ENCODE results near the gene ST3GAL4. TPM values are rescaled to one million over a fixed set of nuclear protein-coding genes. Genes with fewer than 3 reads are reported as not detected.

Gene ST3GAL4
- total RNA-seq, 1 experiment from 2014 or later, result 5.8 TPM

GRCh38 chr11:126431401-126432064 lies 76.0 kb downstream of the ST3GAL4 start:
- H2AFZ ChIP-seq (ENCODE audit: low read length), result no peak overlapping the region
- H3K9ac ChIP-seq (ENCODE audit: low read length), result no peak overlapping the region
- DNase-seq, result no peak
- no peak overlapping the region for H3K27ac ChIP-seq (ENCODE audit: low read length)
- peaks cover 7% of the 10 kb centered on the region for H3K4me1 ChIP-seq (ENCODE audit: low read length)
- H4K20me1 ChIP-seq (ENCODE audit: insufficient read depth, low read depth, low read length), result no peaks in the 10 kb centered on the region
- no peaks in the 10 kb centered on the region for H3K27me3 ChIP-seq (ENCODE audit: low read length)
- H3K9me3 ChIP-seq (ENCODE audit: low read length), result no peaks in the 10 kb centered on the region
- H3K36me3 ChIP-seq (ENCODE audit: insufficient read depth, low read length), result no peaks in the 10 kb centered on the region
- no peak overlapping the region for H3K4me2 ChIP-seq (ENCODE audit: low read depth, low read length, poor library complexity, severe bottlenecking)
- H3K4me3 ChIP-seq (ENCODE audit: low read length), result no peak overlapping the region
- no peaks in the 10 kb centered on the region for H3K79me2 ChIP-seq (ENCODE audit: low read length)
- no peaks in the 10 kb centered on the region for H3K9me2 ChIP-seq (replicated peaks; ENCODE audit: insufficient read depth, low read length)

- no peaks in the 10 kb centered on the region for H4K20me1 ChIP-seq (ENCODE audit: insufficient read depth, low read depth, low read length)
- H3K4me2 ChIP-seq (ENCODE audit: low read depth, low read length, poor library complexity, severe bottlenecking), result no peak overlapping the region
- H2AFZ ChIP-seq (ENCODE audit: low read length), result no peak overlapping the region
- no peaks in the 10 kb centered on the region for H3K9me3 ChIP-seq (ENCODE audit: low read length)
- H3K79me2 ChIP-seq (ENCODE audit: low read length), result no peaks in the 10 kb centered on the region
- no peak overlapping the region for H3K4me3 ChIP-seq (ENCODE audit: low read length)
- H3K4me1 ChIP-seq (ENCODE audit: low read length), result peaks cover 4% of the 10 kb centered on the region
- no peak for DNase-seq
- H3K36me3 ChIP-seq (ENCODE audit: insufficient read depth, low read length), result no peaks in the 10 kb centered on the region
- H3K27me3 ChIP-seq (ENCODE audit: low read length), result no peaks in the 10 kb centered on the region
- no peak overlapping the region for H3K27ac ChIP-seq (ENCODE audit: low read length)
- no peaks in the 10 kb centered on the region for H3K9me2 ChIP-seq (replicated peaks; ENCODE audit: insufficient read depth, low read length)
- no peak overlapping the region for H3K9ac ChIP-seq (ENCODE audit: low read length)
Measured at GRCh38 chr11:126432065-126432461, 76.6 kb downstream of the ST3GAL4 start.

GRCh38 chr11:126432525-126432924 lies 77.0 kb downstream of the ST3GAL4 start:
- Histone ChIP-seq H3K9me3 (ENCODE audit: low read length) (no peaks in the 10 kb centered on the region), H4K20me1 (ENCODE audit: insufficient read depth, low read depth, low read length) (no peaks in the 10 kb centered on the region), H3K36me3 (ENCODE audit: insufficient read depth, low read length) (no peaks in the 10 kb centered on the region), H2AFZ (ENCODE audit: low read length) (no peak overlapping the region), H3K4me1 (ENCODE audit: low read length) (no peaks in the 10 kb centered on the region), H3K4me2 (ENCODE audit: low read depth, low read length, poor library complexity, severe bottlenecking) (no peak overlapping the region), H3K79me2 (ENCODE audit: low read length) (no peaks in the 10 kb centered on the region), H3K9ac (ENCODE audit: low read length) (no peak overlapping the region), H3K27me3 (ENCODE audit: low read length) (no peaks in the 10 kb centered on the region), H3K4me3 (ENCODE audit: low read length) (no peak overlapping the region), H3K27ac (ENCODE audit: low read length) (no peak overlapping the region), H3K9me2 (replicated peaks; ENCODE audit: insufficient read depth, low read length) (no peaks in the 10 kb centered on the region)
- DNase-seq, result no peak

- DNase-seq, result no peak
- Histone ChIP-seq H3K4me1 (ENCODE audit: low read length) (no peaks in the 10 kb centered on the region), H3K4me3 (ENCODE audit: low read length) (no peak overlapping the region), H4K20me1 (ENCODE audit: insufficient read depth, low read depth, low read length) (no peaks in the 10 kb centered on the region), H3K36me3 (ENCODE audit: insufficient read depth, low read length) (no peaks in the 10 kb centered on the region), H3K9me3 (ENCODE audit: low read length) (no peaks in the 10 kb centered on the region), H3K27ac (ENCODE audit: low read length) (no peak overlapping the region), H3K9ac (ENCODE audit: low read length) (no peak overlapping the region), H3K4me2 (ENCODE audit: low read depth, low read length, poor library complexity, severe bottlenecking) (no peak overlapping the region), H3K9me2 (replicated peaks; ENCODE audit: insufficient read depth, low read length) (no peaks in the 10 kb centered on the region), H3K79me2 (ENCODE audit: low read length) (no peaks in the 10 kb centered on the region), H2AFZ (ENCODE audit: low read length) (no peak overlapping the region), H3K27me3 (ENCODE audit: low read length) (no peaks in the 10 kb centered on the region)
Measured at GRCh38 chr11:126433244-126433846, 77.9 kb downstream of the ST3GAL4 start.

GRCh38 chr11:126433989-126434949 lies 78.8 kb downstream of the ST3GAL4 start:
- no peak overlapping the region for H3K27ac ChIP-seq (ENCODE audit: low read length)
- H4K20me1 ChIP-seq (ENCODE audit: insufficient read depth, low read depth, low read length), result no peaks in the 10 kb centered on the region
- H3K4me1 ChIP-seq (ENCODE audit: low read length), result no peaks in the 10 kb centered on the region
- no peaks in the 10 kb centered on the region for H3K27me3 ChIP-seq (ENCODE audit: low read length)
- H3K9ac ChIP-seq (ENCODE audit: low read length), result no peak overlapping the region
- H3K36me3 ChIP-seq (ENCODE audit: insufficient read depth, low read length), result no peaks in the 10 kb centered on the region
- no peaks in the 10 kb centered on the region for H3K9me3 ChIP-seq (ENCODE audit: low read length)
- H3K79me2 ChIP-seq (ENCODE audit: low read length), result no peaks in the 10 kb centered on the region
- H3K9me2 ChIP-seq (replicated peaks; ENCODE audit: insufficient read depth, low read length), result no peaks in the 10 kb centered on the region
- no peak for DNase-seq
- no peak overlapping the region for H3K4me3 ChIP-seq (ENCODE audit: low read length)
- H3K4me2 ChIP-seq (ENCODE audit: low read depth, low read length, poor library complexity, severe bottlenecking), result no peak overlapping the region
- no peak overlapping the region for H2AFZ ChIP-seq (ENCODE audit: low read length)

- Histone ChIP-seq H3K4me1 (ENCODE audit: low read length) (no peaks in the 10 kb centered on the region), H3K4me3 (ENCODE audit: low read length) (no peak overlapping the region), H3K79me2 (ENCODE audit: low read length) (no peaks in the 10 kb centered on the region), H3K36me3 (ENCODE audit: insufficient read depth, low read length) (no peaks in the 10 kb centered on the region), H3K27me3 (ENCODE audit: low read length) (no peaks in the 10 kb centered on the region), H3K9me3 (ENCODE audit: low read length) (no peaks in the 10 kb centered on the region), H3K9ac (ENCODE audit: low read length) (no peak overlapping the region), H4K20me1 (ENCODE audit: insufficient read depth, low read depth, low read length) (no peaks in the 10 kb centered on the region), H3K27ac (ENCODE audit: low read length) (no peak overlapping the region), H3K4me2 (ENCODE audit: low read depth, low read length, poor library complexity, severe bottlenecking) (no peak overlapping the region), H2AFZ (ENCODE audit: low read length) (no peak overlapping the region), H3K9me2 (replicated peaks; ENCODE audit: insufficient read depth, low read length) (no peaks in the 10 kb centered on the region)
- no peak for DNase-seq
Measured at GRCh38 chr11:126434950-126435335, 79.5 kb downstream of the ST3GAL4 start.

- no peak overlapping the region for H3K9ac ChIP-seq (ENCODE audit: low read length)
- no peaks in the 10 kb centered on the region for H3K9me3 ChIP-seq (ENCODE audit: low read length)
- H3K27ac ChIP-seq (ENCODE audit: low read length), result no peak overlapping the region
- DNase-seq, result no peak
- no peaks in the 10 kb centered on the region for H3K79me2 ChIP-seq (ENCODE audit: low read length)
- no peak overlapping the region for H3K4me2 ChIP-seq (ENCODE audit: low read depth, low read length, poor library complexity, severe bottlenecking)
- no peak overlapping the region for H2AFZ ChIP-seq (ENCODE audit: low read length)
- peaks cover 3% of the 10 kb centered on the region; the same call in 1 of the 2 replicates for H3K4me1 ChIP-seq (ENCODE audit: low read length)
- no peaks in the 10 kb centered on the region for H3K27me3 ChIP-seq (ENCODE audit: low read length)
- H4K20me1 ChIP-seq (ENCODE audit: insufficient read depth, low read depth, low read length), result no peaks in the 10 kb centered on the region
- no peaks in the 10 kb centered on the region for H3K36me3 ChIP-seq (ENCODE audit: insufficient read depth, low read length)
- no peaks in the 10 kb centered on the region for H3K9me2 ChIP-seq (replicated peaks; ENCODE audit: insufficient read depth, low read length)
- H3K4me3 ChIP-seq (ENCODE audit: low read length), result no peak overlapping the region
Measured at GRCh38 chr11:126436209-126436755, 80.8 kb downstream of the ST3GAL4 start.

- DNase-seq, result no peak
- no peak overlapping the region for H3K9ac ChIP-seq (ENCODE audit: low read length)
- no peak overlapping the region for H2AFZ ChIP-seq (ENCODE audit: low read length)
- H3K36me3 ChIP-seq (ENCODE audit: insufficient read depth, low read length), result no peaks in the 10 kb centered on the region
- no peaks in the 10 kb centered on the region for H3K9me2 ChIP-seq (replicated peaks; ENCODE audit: insufficient read depth, low read length)
- no peaks in the 10 kb centered on the region for H3K27me3 ChIP-seq (ENCODE audit: low read length)
- H3K27ac ChIP-seq (ENCODE audit: low read length), result no peak overlapping the region
- no peaks in the 10 kb centered on the region for H3K79me2 ChIP-seq (ENCODE audit: low read length)
- H3K4me1 ChIP-seq (ENCODE audit: low read length), result peaks cover 3% of the 10 kb centered on the region; the same call in 1 of the 2 replicates
- H4K20me1 ChIP-seq (ENCODE audit: insufficient read depth, low read depth, low read length), result no peaks in the 10 kb centered on the region
- no peaks in the 10 kb centered on the region for H3K9me3 ChIP-seq (ENCODE audit: low read length)
- no peak overlapping the region for H3K4me3 ChIP-seq (ENCODE audit: low read length)
- no peak overlapping the region for H3K4me2 ChIP-seq (ENCODE audit: low read depth, low read length, poor library complexity, severe bottlenecking)
Measured at GRCh38 chr11:126437731-126438130, 82.2 kb downstream of the ST3GAL4 start.

All from Karpas-422 (cell line).